Measurements from ENCODE around the gene TMEM114. TPM values are rescaled to one million over a fixed set of nuclear protein-coding genes. Genes with fewer than 3 reads are reported as not detected.
A peak's percentile ranks its signal among the peaks of the same experiment; 100 is the strongest.

The TMEM114 gene
- not detected for polyA plus RNA-seq (2012; ENCODE audit: insufficient read depth, insufficient read length, low read depth)

DNA sequence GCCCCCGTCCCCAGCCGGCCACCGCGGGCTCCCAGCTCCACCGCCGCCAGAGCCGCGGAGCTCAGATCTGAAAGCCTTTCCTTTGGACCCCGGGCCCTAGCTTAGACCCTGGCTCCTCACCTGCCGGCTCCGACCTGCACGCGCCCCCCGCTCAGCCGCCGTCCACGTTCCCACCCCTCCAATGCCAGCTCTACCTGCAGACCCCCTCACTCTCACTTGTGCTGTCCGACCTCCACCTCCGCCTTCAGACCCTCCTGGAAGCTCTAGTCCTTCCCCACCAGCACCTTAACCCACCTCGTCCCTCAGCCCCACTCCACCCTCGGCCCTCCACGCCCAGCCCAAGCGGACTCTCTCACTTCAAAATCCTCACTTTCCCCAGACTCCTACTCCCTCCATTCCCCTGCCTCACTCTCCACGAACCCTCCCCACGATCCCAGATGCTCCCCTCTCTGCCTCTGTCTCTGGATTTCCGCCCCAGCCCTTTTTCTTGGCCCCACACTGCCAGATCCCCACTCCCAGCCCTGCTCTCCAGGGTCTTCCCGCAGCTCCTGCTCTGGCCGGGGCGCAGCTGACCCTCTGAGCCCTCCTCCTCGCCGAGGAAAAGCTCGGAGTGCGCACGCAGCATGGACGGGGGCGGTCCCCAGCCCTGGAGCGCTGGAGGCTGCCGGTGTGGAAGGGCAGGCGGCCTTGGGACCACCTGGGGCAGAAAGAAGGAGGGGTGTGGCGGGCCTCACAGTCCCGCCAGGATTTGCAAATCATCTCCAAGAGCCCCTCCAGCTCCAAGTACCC is at the start of gene TMEM114:
TSS of gene TMEM114 (minus strand) at position 612 of the 789 bp plus-strand sequence. CDS start 673 bp downstream, outside the sequence.
- no peak within 1 kb of the TSS for H3K4me3 ChIP-seq (ENCODE audit: low read depth, low read length)
- H3K9me3 ChIP-seq, result no peaks in the 10 kb centered on the region; the same call in 1 of the 2 replicates
- TF ChIP-seq, protein P1, sequence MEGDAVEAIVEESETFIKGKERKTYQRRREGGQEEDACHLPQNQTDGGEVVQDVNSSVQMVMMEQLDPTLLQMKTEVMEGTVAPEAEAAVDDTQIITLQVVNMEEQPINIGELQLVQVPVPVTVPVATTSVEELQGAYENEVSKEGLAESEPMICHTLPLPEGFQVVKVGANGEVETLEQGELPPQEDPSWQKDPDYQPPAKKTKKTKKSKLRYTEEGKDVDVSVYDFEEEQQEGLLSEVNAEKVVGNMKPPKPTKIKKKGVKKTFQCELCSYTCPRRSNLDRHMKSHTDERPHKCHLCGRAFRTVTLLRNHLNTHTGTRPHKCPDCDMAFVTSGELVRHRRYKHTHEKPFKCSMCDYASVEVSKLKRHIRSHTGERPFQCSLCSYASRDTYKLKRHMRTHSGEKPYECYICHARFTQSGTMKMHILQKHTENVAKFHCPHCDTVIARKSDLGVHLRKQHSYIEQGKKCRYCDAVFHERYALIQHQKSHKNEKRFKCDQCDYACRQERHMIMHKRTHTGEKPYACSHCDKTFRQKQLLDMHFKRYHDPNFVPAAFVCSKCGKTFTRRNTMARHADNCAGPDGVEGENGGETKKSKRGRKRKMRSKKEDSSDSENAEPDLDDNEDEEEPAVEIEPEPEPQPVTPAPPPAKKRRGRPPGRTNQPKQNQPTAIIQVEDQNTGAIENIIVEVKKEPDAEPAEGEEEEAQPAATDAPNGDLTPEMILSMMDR (IDR thresholded peaks at IDR 0.05; ENCODE audit: low read depth, low read length), result no peak
- no peaks in the 10 kb centered on the region for H3K36me3 ChIP-seq
- DNase-seq, result no peak
- H3K4me1 ChIP-seq, result no peaks in the 10 kb centered on the region
- H3K27me3 ChIP-seq, result peaks cover 41% of the 10 kb centered on the region

DNA sequence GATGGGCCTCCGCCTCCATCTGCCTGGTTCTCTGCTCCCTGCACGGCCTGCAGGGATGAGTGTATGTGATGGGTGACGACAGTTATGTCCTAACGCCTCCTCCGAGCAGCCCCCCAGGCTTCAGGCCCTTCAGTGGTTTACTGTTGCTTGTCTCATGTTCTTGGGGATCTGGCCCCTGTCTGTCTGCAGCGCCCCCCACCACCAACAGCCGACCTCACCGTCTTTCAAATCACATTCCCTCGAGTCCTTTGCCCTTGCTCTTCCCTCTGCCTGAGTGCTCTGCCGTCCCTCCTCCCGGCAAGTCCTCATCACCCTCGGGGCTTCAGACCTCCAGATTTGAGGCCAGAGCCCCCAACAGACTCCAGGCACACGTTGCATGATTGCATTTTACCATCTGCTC is 49.4 kb upstream of the TMEM114 start:
- no peaks in the 10 kb centered on the region for H3K4me1 ChIP-seq
- H3K4me3 ChIP-seq (ENCODE audit: low read depth, low read length), result no peak overlapping the region
- TF ChIP-seq, protein P1 (IDR thresholded peaks at IDR 0.05; ENCODE audit: low read depth, low read length), result no peak
- H3K27me3 ChIP-seq, result no peaks in the 10 kb centered on the region
- H3K36me3 ChIP-seq, result peaks cover 83% of the 10 kb centered on the region
- no peaks in the 10 kb centered on the region for H3K9me3 ChIP-seq
- no peak for DNase-seq

DNA sequence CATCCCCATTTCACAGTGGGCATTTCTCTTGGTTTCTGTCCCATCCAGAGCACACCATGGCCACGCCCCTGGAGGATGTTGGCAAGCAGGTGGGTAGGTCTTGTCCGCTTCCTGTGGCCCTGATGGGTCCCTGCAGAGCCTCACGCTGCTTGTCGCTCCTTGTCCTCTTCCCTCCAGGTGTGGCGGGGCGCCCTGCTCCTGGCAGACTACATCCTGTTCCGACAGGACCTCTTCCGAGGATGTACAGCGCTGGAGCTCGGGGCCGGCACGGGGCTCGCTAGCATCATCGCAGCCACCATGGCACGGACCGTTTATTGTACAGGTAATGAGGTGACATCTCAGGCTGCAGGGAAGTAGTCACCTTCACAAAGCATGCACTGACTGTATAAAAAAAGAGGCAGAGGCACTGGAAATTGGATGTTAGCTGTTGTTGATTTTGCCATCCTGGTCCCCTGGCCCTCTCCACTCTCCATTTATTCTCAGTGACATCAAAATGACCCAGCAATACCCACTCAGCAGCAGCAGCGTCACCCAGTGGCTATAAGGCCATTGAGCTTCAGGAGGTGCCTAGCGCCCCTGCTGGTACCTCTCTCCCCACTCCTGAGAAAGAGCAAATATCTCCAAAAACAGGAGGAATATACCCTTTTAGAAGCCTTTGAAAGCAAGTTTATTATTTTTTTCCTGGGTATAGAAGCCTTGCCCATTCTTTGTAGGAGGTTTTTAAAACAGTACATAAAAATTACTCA is 44.9 kb upstream of the TMEM114 start:
- peak; percentile 61 for DNase-seq
- Histone ChIP-seq H3K36me3 (peaks cover 80% of the 10 kb centered on the region), H3K4me1 (no peaks in the 10 kb centered on the region), H3K9me3 (no peaks in the 10 kb centered on the region), H3K27me3 (no peaks in the 10 kb centered on the region), H3K4me3 (ENCODE audit: low read depth, low read length) (no peak overlapping the region)
- TF ChIP-seq, protein P1 (IDR thresholded peaks at IDR 0.05; ENCODE audit: low read depth, low read length), result peak; percentile 90

DNA sequence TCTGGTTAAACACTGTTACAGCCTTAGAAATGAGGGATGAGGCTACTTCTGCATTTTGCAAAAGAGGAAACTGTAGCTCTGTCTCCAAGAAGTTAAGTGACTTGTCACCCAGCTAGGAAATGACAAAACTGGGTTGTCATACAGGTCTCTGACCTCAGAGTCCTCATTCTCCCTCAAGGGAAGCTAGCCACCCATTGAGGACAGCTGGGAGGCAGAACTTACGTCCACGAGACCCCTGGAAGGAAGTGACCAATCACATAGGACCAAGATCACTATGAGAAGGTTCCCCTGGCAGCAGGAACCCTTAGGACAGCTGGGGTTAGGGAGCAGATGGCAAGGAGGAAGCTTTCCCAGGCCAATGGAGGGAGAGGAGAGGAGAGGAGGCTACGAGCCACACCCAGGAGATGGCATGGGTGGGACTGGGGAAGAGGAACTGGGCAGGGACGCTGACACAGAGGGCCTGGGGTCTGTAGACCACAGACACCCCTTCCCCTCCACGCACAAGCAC is 42.4 kb upstream of the TMEM114 start:
- Histone ChIP-seq H3K36me3 (peaks cover 81% of the 10 kb centered on the region), H3K4me3 (ENCODE audit: low read depth, low read length) (no peak overlapping the region), H3K4me1 (no peaks in the 10 kb centered on the region), H3K9me3 (no peaks in the 10 kb centered on the region), H3K27me3 (no peaks in the 10 kb centered on the region)
- TF ChIP-seq, protein P1 (IDR thresholded peaks at IDR 0.05; ENCODE audit: low read depth, low read length), result no peak
- no peak for DNase-seq

DNA sequence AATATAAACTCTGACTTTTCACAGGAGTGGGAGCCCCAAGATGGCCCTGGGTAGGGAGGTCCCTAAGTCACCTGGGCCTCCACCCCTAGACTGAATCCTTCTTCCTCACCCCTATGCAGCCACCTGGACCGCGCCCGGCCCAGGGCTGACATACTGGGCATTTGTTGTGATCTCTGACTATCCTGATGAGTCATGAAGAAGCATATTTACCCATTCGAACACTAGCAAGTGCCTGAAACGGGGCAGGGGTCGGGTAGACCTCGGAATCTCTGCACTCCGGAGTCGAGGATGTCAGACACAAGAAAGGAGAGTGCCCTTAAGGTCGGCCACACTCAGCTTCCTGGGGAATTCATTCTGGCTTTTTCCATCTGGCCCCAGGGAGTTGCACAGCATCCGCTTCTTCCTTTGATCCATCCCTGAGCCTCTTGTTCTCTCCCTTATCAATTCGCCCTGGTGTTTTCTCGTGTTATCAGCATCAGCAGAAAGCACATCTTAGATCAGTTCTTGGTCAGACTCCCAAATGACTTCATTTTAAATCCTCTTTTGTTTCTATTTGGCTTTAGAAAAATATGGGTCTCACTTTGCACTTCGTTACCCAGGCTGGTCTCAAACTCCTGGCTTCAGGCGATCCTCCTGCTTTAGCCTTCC is 41.6 kb upstream of the TMEM114 start:
- H3K36me3 ChIP-seq, result peaks cover 82% of the 10 kb centered on the region
- no peaks in the 10 kb centered on the region for H3K9me3 ChIP-seq
- no peak for DNase-seq
- TF ChIP-seq, protein P1 (IDR thresholded peaks at IDR 0.05; ENCODE audit: low read depth, low read length), result no peak
- no peak overlapping the region for H3K4me3 ChIP-seq (ENCODE audit: low read depth, low read length)
- no peaks in the 10 kb centered on the region for H3K27me3 ChIP-seq
- H3K4me1 ChIP-seq, result no peaks in the 10 kb centered on the region
